CD8-positive, alpha-beta memory T cell (primary cell): ENCODE results near the gene NENF. TPM values are rescaled to one million over a fixed set of nuclear protein-coding genes. Genes with fewer than 3 reads are reported as not detected.

Experiments
- CTCF ChIA-PET: fragments of 350-600 bp; sonication (Branson Sonifier 250); formaldehyde crosslinking; loops from one replicate; lab custom pipeline; 2021; ENCODE audit warnings: antibody characterized with exemption; lab: Charles Lee
- POLR2A ChIA-PET: fragments of 350-600 bp; sonication (Branson Sonifier 250); formaldehyde crosslinking; loops from one replicate; lab custom pipeline; 2021; ENCODE audit warnings: antibody characterized with exemption; lab: Charles Lee
- DNase-seq, 5 donors: peaks; one replicate each; pipeline versions ENCODE4 v3.0.0 to v3.0.0-alpha.2; 2020 to 2022; ENCODE audit warnings: mixed read lengths in 1 of 5
- H3K27ac ChIP-seq: one replicate; pipeline ENCODE4 v1.7.0; 2013; ENCODE audit warnings: low read depth, mild to moderate bottlenecking, low read length, moderate library complexity
- H3K27me3 ChIP-seq: 2 replicates; pipeline ENCODE4 v1.7.0; 2013; ENCODE audit warnings: low read length, mild to moderate bottlenecking; ENCODE audit not compliant: insufficient read depth, poor library complexity, severe bottlenecking
- H3K36me3 ChIP-seq: 2 replicates; pipeline ENCODE4 v1.7.0; 2013; ENCODE audit warnings: mild to moderate bottlenecking, low read length, moderate library complexity; ENCODE audit not compliant: insufficient read depth
- H3K4me1 ChIP-seq: 2 replicates; pipeline ENCODE4 v1.7.0; 2013; ENCODE audit warnings: mild to moderate bottlenecking, low read length, moderate library complexity; ENCODE audit not compliant: insufficient read depth
- H3K4me3 ChIP-seq: 2 replicates; pipeline ENCODE4 v1.7.0; 2013; ENCODE audit warnings: mild to moderate bottlenecking, low read length
- H3K9me3 ChIP-seq: 2 replicates; pipeline ENCODE4 v1.7.0; 2013; ENCODE audit warnings: mild to moderate bottlenecking, low read length
- H3K27ac Mint-ChIP-seq, 8 donors: one replicate each; pipeline ENCODE4 v1.8.0; 2020 to 2021; ENCODE audit warnings: mixed read lengths in 8 of 8, mild to moderate bottlenecking in 6 of 8, inconsistent platforms in 3 of 8, moderate library complexity in 3 of 8
- H3K27me3 Mint-ChIP-seq, 2 donors: one replicate each; pipeline ENCODE4 v1.8.0; 2020 to 2021; ENCODE audit warnings: mixed read lengths in 2 of 2, mild to moderate bottlenecking in 1 of 2, moderate library complexity in 1 of 2
- H3K36me3 Mint-ChIP-seq, 3 donors: one replicate each; pipeline ENCODE4 v1.8.0; 2020 to 2021; ENCODE audit warnings: mixed read lengths in 3 of 3, inconsistent platforms in 1 of 3, mild to moderate bottlenecking in 1 of 3
- H3K4me1 Mint-ChIP-seq, 3 donors: one replicate each; pipeline ENCODE4 v1.8.0; 2020 to 2021; ENCODE audit warnings: mixed read lengths in 3 of 3, inconsistent platforms in 1 of 3, mild to moderate bottlenecking in 1 of 3
- H3K4me3 Mint-ChIP-seq, 7 donors: one replicate each; pipeline ENCODE4 v1.8.0; 2020 to 2021; ENCODE audit warnings: mixed read lengths in 7 of 7, mild to moderate bottlenecking in 6 of 7, moderate library complexity in 4 of 7, inconsistent platforms in 2 of 7
- H3K9me3 Mint-ChIP-seq, 5 donors: one replicate each; pipeline ENCODE4 v1.8.0; 2020 to 2022; ENCODE audit warnings: mixed read lengths in 5 of 5, mild to moderate bottlenecking in 3 of 5, moderate library complexity in 2 of 5, inconsistent platforms in 1 of 5
- polyA plus RNA-seq: library from polyadenylated mRNA; unstranded; fragments of 300-500 nt; fragmentation: Illumina TruSeq; gene quantifications from one replicate; pipeline ENCODE4 v1.2.3, GENCODE V29; 2021
- total RNA-seq, 2 experiments: library from RNA; stranded (reverse); gene quantifications; one replicate each; pipeline ENCODE4 v1.2.3, GENCODE V29; 2021

The NENF gene
- total and polyA plus RNA-seq, 3 experiments from 2014 or later, result 45.5 to 49.9 (median 47.9) TPM

DNA sequence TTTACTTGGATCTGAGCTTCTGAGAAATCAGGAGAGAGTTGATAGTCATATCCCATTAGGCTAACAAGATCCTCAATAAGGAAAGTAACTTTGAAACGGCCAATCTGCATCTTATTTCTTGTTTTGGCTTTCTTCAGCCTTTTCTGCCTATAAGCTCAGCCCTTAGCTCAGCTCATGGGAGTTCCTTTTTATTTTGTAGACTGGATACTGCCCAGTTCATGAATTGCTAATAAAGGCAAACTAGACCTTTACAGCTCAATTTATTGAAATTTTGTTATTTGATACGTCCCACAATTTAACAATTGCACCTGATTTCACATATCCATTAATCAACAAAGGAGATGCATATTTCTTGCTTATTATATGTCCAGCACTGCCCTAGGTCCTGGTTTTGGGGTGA lies 22.7 kb downstream of the NENF start:
- POLR2A ChIA-PET, result no interaction called here
- no peaks in the 10 kb centered on the region for H3K27me3 Mint-ChIP-seq
- no peaks in the 10 kb centered on the region for H3K36me3 ChIP-seq

DNA sequence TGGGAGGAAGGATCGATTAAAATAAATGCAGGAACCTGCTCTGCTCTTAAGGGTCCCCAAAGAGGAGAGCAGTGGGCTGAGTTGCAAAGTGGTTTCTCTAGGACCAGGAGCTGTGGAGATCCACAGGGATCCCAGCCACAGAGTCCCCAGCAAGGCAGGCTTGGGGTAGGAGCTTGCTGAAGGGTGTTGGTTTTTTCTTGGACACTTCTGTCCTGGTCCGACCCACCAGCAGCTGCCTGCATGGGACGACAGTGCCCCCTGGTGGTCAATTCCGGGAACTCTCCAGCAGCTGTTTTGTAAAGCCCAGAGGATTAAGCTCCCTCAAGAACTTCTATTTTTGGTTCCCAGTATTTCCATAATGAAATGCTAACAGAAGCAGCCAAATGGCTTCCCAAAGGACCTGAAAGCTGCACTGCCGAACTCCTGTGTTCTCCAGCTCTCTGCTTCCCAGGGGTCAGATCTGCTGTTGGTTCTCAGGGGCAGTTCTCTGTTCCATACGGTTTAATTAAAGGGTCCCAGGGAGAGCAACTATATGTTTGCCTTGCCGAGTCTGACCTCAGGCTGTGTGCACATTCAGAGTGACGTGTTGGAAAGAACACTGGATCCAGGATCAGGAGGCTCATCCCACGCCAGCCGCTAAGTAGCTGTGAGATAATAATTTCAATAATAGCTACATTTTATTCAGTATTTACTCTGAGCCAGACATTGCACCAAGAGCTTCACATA lies 23.2 kb downstream of the NENF start:
- no peaks in the 10 kb centered on the region for H3K27me3 Mint-ChIP-seq
- Histone ChIP-seq H3K9me3 (no peaks in the 10 kb centered on the region), H3K4me3 (no peak overlapping the region), H3K27ac (no peak overlapping the region), H3K27me3 (no peaks in the 10 kb centered on the region), H3K36me3 (no peaks in the 10 kb centered on the region), H3K4me1 (no peaks in the 10 kb centered on the region)
- no peaks in the 10 kb centered on the region for H3K36me3 Mint-ChIP-seq
- H3K27ac Mint-ChIP-seq, result peak overlapping the region in 1 of 8 donors; percentile 66
- no peaks in the 10 kb centered on the region for H3K4me1 Mint-ChIP-seq
- CTCF ChIA-PET, result interaction anchor here (0.7 to 9.6 kb wide), 67 partner anchors 10 to 781 kb away, joined by 3 to 201 read pairs (median 4); partner anchors contain the start of genes DTL, INTS7, NEK2 and NENF
- H3K9me3 Mint-ChIP-seq, result peaks cover 0 to 1% (median 0%) of the 10 kb centered on the region in 5 donors
- POLR2A ChIA-PET, result interaction anchor here (1.0 kb wide), 1 partner anchor 23 kb away, joined by 3 read pairs; no protein-coding TSS in a partner anchor
- no peak overlapping the region for H3K4me3 Mint-ChIP-seq
- DNase-seq, result peak; percentile 62 to 85 (median 77)

More for the DNA sequence above, 22.7 kb downstream of the NENF start:
- Mint-ChIP-seq H3K4me1 (no peaks in the 10 kb centered on the region), H3K4me3 (no peak overlapping the region), H3K36me3 (no peaks in the 10 kb centered on the region), H3K9me3 (peaks cover 0 to 1% (median 0%) of the 10 kb centered on the region in 5 donors), H3K27ac (no peak overlapping the region)
- Histone ChIP-seq H3K9me3 (no peaks in the 10 kb centered on the region), H3K27ac (no peak overlapping the region), H3K4me3 (no peak overlapping the region), H3K27me3 (no peaks in the 10 kb centered on the region), H3K4me1 (no peaks in the 10 kb centered on the region)
- CTCF ChIA-PET, result interaction anchor here (0.8 to 9.6 kb wide), 55 partner anchors 8 to 780 kb away, joined by 3 to 201 read pairs (median 4); partner anchors contain the start of genes DTL, INTS7, NEK2 and NENF
- no peak for DNase-seq

DNA sequence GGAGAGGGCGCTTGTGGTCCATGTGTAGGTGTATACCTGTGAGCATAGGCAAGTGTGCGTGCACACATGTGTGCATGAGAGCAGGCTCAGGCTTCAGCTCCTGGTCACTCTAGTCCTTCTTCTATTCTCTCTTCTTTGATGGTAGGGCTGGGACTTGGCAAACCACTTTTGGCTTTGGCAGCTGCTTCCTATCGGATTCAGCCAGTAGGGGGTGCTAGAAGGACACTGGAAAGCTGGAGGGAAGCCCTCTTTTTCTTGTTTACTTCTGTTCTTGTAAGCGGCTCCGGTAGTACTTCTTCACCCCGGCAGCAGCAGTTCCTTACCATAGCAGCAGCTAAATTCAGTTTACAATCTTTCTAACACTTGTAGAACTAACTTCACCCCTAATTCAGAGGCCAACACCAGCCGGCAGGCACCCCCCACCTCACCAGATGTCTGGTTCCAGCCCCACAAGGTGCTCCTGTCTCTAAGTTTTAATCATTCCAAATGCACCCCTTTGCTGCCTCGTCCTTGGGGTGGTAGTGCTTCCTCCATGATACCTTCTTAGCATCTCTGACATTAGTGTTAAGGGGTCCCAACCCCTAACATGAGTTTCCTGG lies 25.1 kb downstream of the NENF start:
- peak in 4 of 5 donors; percentile 21 to 27 (median 22) for DNase-seq
- H3K4me1 ChIP-seq, result no peaks in the 10 kb centered on the region
- no peak overlapping the region for H3K27ac Mint-ChIP-seq
- H3K4me3 Mint-ChIP-seq, result no peak overlapping the region
- H3K4me3 ChIP-seq, result no peak overlapping the region
- peaks cover 0 to 1% (median 0%) of the 10 kb centered on the region in 5 donors for H3K9me3 Mint-ChIP-seq
- H3K27ac ChIP-seq, result no peak overlapping the region
- H3K36me3 ChIP-seq, result no peaks in the 10 kb centered on the region
- H3K27me3 ChIP-seq, result no peaks in the 10 kb centered on the region
- no peaks in the 10 kb centered on the region for H3K9me3 ChIP-seq
- CTCF ChIA-PET, result interaction anchor here (0.7 to 9.6 kb wide), 13 partner anchors 8 to 1033 kb away, joined by 3 to 201 read pairs (median 5); partner anchors contain the start of genes DTL and INTS7
- POLR2A ChIA-PET, result no interaction called here
- no peaks in the 10 kb centered on the region for H3K36me3 Mint-ChIP-seq
- H3K4me1 Mint-ChIP-seq, result no peaks in the 10 kb centered on the region
- H3K27me3 Mint-ChIP-seq, result no peaks in the 10 kb centered on the region

DNA sequence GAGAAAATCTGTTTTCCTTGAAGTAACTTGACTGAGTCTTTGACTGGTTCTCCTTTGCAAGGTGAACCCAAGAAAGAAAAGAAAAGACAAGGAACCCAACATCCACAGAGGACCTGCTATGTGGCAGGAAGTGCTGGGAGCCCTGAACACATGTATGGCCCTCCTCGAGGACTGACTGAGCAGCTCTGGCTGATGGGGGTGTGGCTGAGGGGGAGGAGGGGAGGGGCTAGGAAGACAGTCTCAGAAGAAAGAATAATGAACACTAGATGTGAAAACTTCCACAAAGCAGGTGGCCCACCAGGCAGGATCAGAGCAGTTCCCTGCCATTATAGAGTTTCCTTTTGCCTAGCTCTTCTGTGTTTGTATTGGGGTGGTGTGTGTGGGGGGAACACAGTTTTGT lies 26.1 kb downstream of the NENF start:
- POLR2A ChIA-PET, result no interaction called here
- no peaks in the 10 kb centered on the region for H3K4me1 Mint-ChIP-seq

DNA sequence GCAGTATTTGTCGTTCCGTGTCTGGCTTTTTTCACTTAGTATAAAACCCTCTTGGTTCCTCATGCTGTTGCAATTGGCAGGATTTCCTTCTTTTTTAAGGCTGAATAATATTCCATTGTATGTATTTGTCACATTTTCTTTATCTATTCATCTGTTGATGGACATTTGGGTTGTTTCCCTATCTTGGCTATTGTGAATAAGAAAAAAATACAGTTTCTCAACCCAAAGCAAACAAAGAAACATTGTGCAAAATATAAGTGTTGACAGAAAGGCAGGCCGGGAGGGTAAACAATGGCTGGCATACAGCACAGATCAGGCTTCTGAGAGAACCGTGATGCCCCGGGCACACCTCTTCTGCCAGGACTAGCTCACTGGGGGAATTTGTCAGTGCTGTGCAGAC lies 26.9 kb downstream of the NENF start:
- H3K9me3 ChIP-seq, result no peaks in the 10 kb centered on the region
- H3K4me1 Mint-ChIP-seq, result no peaks in the 10 kb centered on the region
- ChIA-PET POLR2A (no interaction called here), CTCF (interaction anchor here (0.6 to 9.6 kb wide), 2 partner anchors 91 to 389 kb away, joined by 3 to 201 read pairs; no protein-coding TSS in a partner anchor)
- no peaks in the 10 kb centered on the region for H3K27me3 Mint-ChIP-seq
- H3K27ac ChIP-seq, result no peak overlapping the region
- no peak for DNase-seq
- no peaks in the 10 kb centered on the region for H3K36me3 ChIP-seq
- no peaks in the 10 kb centered on the region for H3K4me1 ChIP-seq
- peak overlapping the region in 1 of 8 donors; percentile 11 for H3K27ac Mint-ChIP-seq
- peaks cover 0 to 1% (median 0%) of the 10 kb centered on the region in 5 donors for H3K9me3 Mint-ChIP-seq
- H3K27me3 ChIP-seq, result no peaks in the 10 kb centered on the region
- H3K36me3 Mint-ChIP-seq, result no peaks in the 10 kb centered on the region
- H3K4me3 ChIP-seq, result no peak overlapping the region
- no peak overlapping the region for H3K4me3 Mint-ChIP-seq

More for the DNA sequence above, 26.1 kb downstream of the NENF start:
- no peak overlapping the region for H3K27ac Mint-ChIP-seq
- peaks cover 0 to 1% (median 0%) of the 10 kb centered on the region in 5 donors for H3K9me3 Mint-ChIP-seq
- H3K36me3 Mint-ChIP-seq, result no peaks in the 10 kb centered on the region
- no peak overlapping the region for H3K4me3 Mint-ChIP-seq
- DNase-seq, result no peak
- H3K4me3 ChIP-seq, result no peak overlapping the region
- CTCF ChIA-PET, result interaction anchor here (9.6 kb wide), 1 partner anchor 388 kb away, joined by 201 read pairs; no protein-coding TSS in a partner anchor
- no peaks in the 10 kb centered on the region for H3K36me3 ChIP-seq
- no peaks in the 10 kb centered on the region for H3K27me3 Mint-ChIP-seq
- no peaks in the 10 kb centered on the region for H3K4me1 ChIP-seq
- no peak overlapping the region for H3K27ac ChIP-seq
- no peaks in the 10 kb centered on the region for H3K27me3 ChIP-seq
- no peaks in the 10 kb centered on the region for H3K9me3 ChIP-seq

DNA sequence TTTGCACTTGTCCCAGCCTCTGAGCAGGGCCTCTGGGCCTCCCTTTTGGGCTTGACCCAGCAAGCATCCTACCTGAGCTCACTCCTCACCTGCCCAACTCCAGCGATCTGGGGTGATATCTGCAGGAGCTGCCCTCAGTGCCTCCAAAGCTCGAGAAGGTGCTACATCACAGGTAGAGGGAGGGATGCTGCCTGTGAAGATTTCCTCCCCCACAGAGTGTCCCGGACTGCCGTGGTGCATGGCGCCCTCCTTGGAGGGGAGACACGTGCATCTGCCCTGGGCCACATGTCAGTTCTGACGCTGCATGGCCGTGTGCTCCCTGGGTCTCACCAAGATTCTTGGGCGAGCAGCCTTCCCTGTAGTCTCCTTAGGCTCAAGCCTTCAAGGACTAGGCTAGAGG lies 27.7 kb downstream of the NENF start:
- CTCF ChIA-PET, result interaction anchor here (9.6 kb wide), 1 partner anchor 389 kb away, joined by 201 read pairs; no protein-coding TSS in a partner anchor
- Mint-ChIP-seq H3K9me3 (peaks cover 0 to 1% (median 0%) of the 10 kb centered on the region in 5 donors), H3K4me1 (no peaks in the 10 kb centered on the region), H3K27ac (no peak overlapping the region), H3K4me3 (no peak overlapping the region), H3K27me3 (peaks cover 0 to 1% of the 10 kb centered on the region in 2 donors), H3K36me3 (no peaks in the 10 kb centered on the region)
- no peaks in the 10 kb centered on the region for H3K36me3 ChIP-seq
- H3K4me1 ChIP-seq, result no peaks in the 10 kb centered on the region
- H3K9me3 ChIP-seq, result no peaks in the 10 kb centered on the region
- no peaks in the 10 kb centered on the region for H3K27me3 ChIP-seq
- H3K27ac ChIP-seq, result no peak overlapping the region
- no peak overlapping the region for H3K4me3 ChIP-seq
- DNase-seq, result no peak
- POLR2A ChIA-PET, result no interaction called here

DNA sequence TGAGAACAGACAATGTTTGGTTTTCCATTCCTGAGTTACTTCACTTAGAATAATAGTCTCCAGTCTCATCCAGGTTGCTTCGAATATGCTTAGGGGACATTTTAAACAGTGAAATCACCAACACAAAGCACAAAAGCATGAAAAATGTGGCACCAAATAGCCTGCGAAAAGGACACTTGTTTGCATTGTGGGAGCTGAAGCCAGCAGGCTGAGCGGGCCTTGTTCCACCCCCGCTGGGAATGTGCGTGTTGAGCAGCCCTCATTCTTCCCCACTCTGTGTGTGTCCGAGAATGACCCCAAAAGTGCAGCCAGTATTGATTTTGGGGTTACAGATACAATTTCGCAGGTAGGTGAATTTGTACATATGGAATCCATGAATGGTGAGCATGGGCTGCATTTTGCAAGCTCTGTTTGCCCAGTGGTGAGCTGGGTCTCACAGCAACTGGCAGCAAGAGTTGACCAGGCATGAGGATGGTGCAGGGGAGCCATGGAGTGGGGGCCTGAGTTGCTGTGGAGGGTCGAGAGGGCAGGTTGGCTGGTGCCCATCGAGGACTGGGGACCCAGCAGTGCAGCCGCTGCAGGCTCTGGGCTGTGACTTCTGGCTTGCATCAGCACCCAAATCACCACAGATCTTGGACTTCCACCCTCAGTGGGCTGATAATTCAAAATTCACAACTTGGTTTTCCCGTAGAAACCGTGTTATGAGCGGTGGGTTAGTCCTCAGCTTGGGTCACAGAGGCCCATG lies 29.4 kb downstream of the NENF start:
- H3K27me3 Mint-ChIP-seq, result peaks cover 0 to 3% of the 10 kb centered on the region in 2 donors
- H3K36me3 Mint-ChIP-seq, result no peaks in the 10 kb centered on the region
- Histone ChIP-seq H3K27me3 (no peaks in the 10 kb centered on the region), H3K4me1 (no peaks in the 10 kb centered on the region), H3K36me3 (no peaks in the 10 kb centered on the region), H3K27ac (no peak overlapping the region), H3K4me3 (no peak overlapping the region), H3K9me3 (no peaks in the 10 kb centered on the region)
- ChIA-PET POLR2A (no interaction called here), CTCF (interaction anchor here (0.6 to 1.2 kb wide), 3 partner anchors 15 to 399 kb away, joined by 3 to 4 read pairs (median 3); no protein-coding TSS in a partner anchor)
- no peaks in the 10 kb centered on the region for H3K4me1 Mint-ChIP-seq
- no peak overlapping the region for H3K4me3 Mint-ChIP-seq
- DNase-seq, result no peak
- peaks cover 0 to 1% (median 0%) of the 10 kb centered on the region in 5 donors for H3K9me3 Mint-ChIP-seq
- no peak overlapping the region for H3K27ac Mint-ChIP-seq
